H9 (cell line): Measurements from ENCODE around the gene NUP98. TPM values are rescaled to one million over a fixed set of nuclear protein-coding genes. Genes with fewer than 3 reads are reported as not detected.

Experiments used
- DNase-seq: peaks from one replicate; pipeline ENCODE4 v3.0.0-alpha.2; 2017
- H2AFZ ChIP-seq: one replicate; pipeline ENCODE4 v1.6.1; 2013; ENCODE audit warnings: mild to moderate bottlenecking, low read length, control low read depth, moderate library complexity
- H2AK5ac ChIP-seq: 2 replicates; pipeline ENCODE4 v1.6.1; 2013; ENCODE audit warnings: low read length, control low read depth, mixed read lengths; ENCODE audit not compliant: insufficient read length
- H2BK120ac ChIP-seq: one replicate; pipeline ENCODE4 v1.6.1; 2013; ENCODE audit warnings: low read depth, mild to moderate bottlenecking, low read length, control low read depth, inconsistent platforms; ENCODE audit not compliant: poor library complexity, severe bottlenecking
- H2BK12ac ChIP-seq: 2 replicates; pipeline ENCODE4 v1.6.1; 2013; ENCODE audit warnings: low read length, control low read depth, mixed read lengths, low read depth; ENCODE audit not compliant: insufficient read length
- H2BK15ac ChIP-seq: 2 replicates; pipeline ENCODE4 v1.6.1; 2013; ENCODE audit warnings: low read depth, low read length, control low read depth
- H2BK20ac ChIP-seq: one replicate; pipeline ENCODE4 v1.6.1; 2013; ENCODE audit warnings: low read depth, mild to moderate bottlenecking, low read length, control low read depth, inconsistent platforms; ENCODE audit not compliant: poor library complexity, severe bottlenecking
- H2BK5ac ChIP-seq: 2 replicates; pipeline ENCODE4 v1.6.1; 2013; ENCODE audit warnings: low read length, control low read depth, mixed read lengths; ENCODE audit not compliant: insufficient read length
- H3K14ac ChIP-seq: 2 replicates; pipeline ENCODE4 v1.6.1; 2013; ENCODE audit warnings: low read length, control low read depth; ENCODE audit not compliant: insufficient read depth
- H3K18ac ChIP-seq: 2 replicates; pipeline ENCODE4 v1.6.1; 2013; ENCODE audit warnings: low read depth, mild to moderate bottlenecking, mixed read lengths, low read length, control low read depth; ENCODE audit not compliant: insufficient read length
- H3K23ac ChIP-seq: 2 replicates; pipeline ENCODE4 v1.6.1; 2013; ENCODE audit warnings: low read length, control low read depth, mixed read lengths, low read depth; ENCODE audit not compliant: insufficient read length
- H3K23me2 ChIP-seq: 2 replicates; pipeline ENCODE4 v1.6.1; 2013; ENCODE audit warnings: low read depth, mild to moderate bottlenecking, mixed read lengths, low read length, control low read depth; ENCODE audit not compliant: insufficient read length, poor library complexity, severe bottlenecking
- H3K27ac ChIP-seq: 2 replicates; pipeline ENCODE4 v1.5.1; 2013; ENCODE audit warnings: low read length, control low read depth, mixed read lengths, low read depth; ENCODE audit not compliant: insufficient read length
- H3K27me3 ChIP-seq: 2 replicates; pipeline ENCODE4 v1.6.1; 2013; ENCODE audit warnings: low read length, control low read depth, inconsistent platforms; ENCODE audit not compliant: insufficient read depth
- H3K4ac ChIP-seq: 2 replicates; pipeline ENCODE4 v1.6.1; 2013; ENCODE audit warnings: low read depth, mild to moderate bottlenecking, control low read depth, inconsistent platforms, low read length, moderate library complexity
- H3K4me1 ChIP-seq: 2 replicates; pipeline ENCODE4 v1.6.1; 2013; ENCODE audit warnings: low read length, control low read depth, inconsistent platforms; ENCODE audit not compliant: insufficient read depth
- H3K4me2 ChIP-seq: 2 replicates; pipeline ENCODE4 v1.6.1; 2013; ENCODE audit warnings: low read length, control low read depth, mixed read lengths; ENCODE audit not compliant: insufficient read length, insufficient read depth
- H3K56ac ChIP-seq: 2 replicates; pipeline ENCODE4 v1.6.1; 2013; ENCODE audit warnings: low read depth, mild to moderate bottlenecking, mixed read lengths, low read length, control low read depth; ENCODE audit not compliant: insufficient read length
- H3K79me1 ChIP-seq: 2 replicates; pipeline ENCODE4 v1.6.1; 2013; ENCODE audit warnings: low read depth, mild to moderate bottlenecking, moderate library complexity, low read length, control low read depth, inconsistent platforms; ENCODE audit not compliant: insufficient read depth, poor library complexity, severe bottlenecking
- H3K79me2 ChIP-seq: 2 replicates; pipeline ENCODE4 v1.6.1; 2013; ENCODE audit warnings: low read length, control low read depth, inconsistent platforms; ENCODE audit not compliant: insufficient read depth
- H3K9ac ChIP-seq: 2 replicates; pipeline ENCODE4 v1.6.1; 2013; ENCODE audit warnings: low read length, control low read depth, mixed read lengths; ENCODE audit not compliant: insufficient read length; ENCODE audit errors: extremely low read depth
- H3K9me3 ChIP-seq: one replicate; pipeline ENCODE4 v1.6.1; 2013; ENCODE audit warnings: low read depth, low read length, inconsistent platforms; ENCODE audit not compliant: control insufficient read depth
- H3T11ph ChIP-seq: one replicate; pipeline ENCODE4 v1.6.1; 2013; ENCODE audit warnings: mild to moderate bottlenecking, low read length, control low read depth, inconsistent platforms
- H4K20me1 ChIP-seq: one replicate; pipeline ENCODE4 v1.6.1; 2013; ENCODE audit not compliant: control insufficient read depth, insufficient read length, insufficient read depth
- H4K5ac ChIP-seq: 2 replicates; pipeline ENCODE4 v1.6.1; 2013; ENCODE audit warnings: low read depth, mild to moderate bottlenecking, mixed read lengths, low read length, control low read depth; ENCODE audit not compliant: insufficient read length
- H4K8ac ChIP-seq: replicated peaks from 2 replicates; pipeline ENCODE4 v1.6.1; 2013; ENCODE audit warnings: low read length, control low read depth, mixed read lengths, low read depth; ENCODE audit not compliant: insufficient read length
- H4K91ac ChIP-seq: 2 replicates; pipeline ENCODE4 v1.6.1; 2013; ENCODE audit warnings: low read depth, mild to moderate bottlenecking, moderate library complexity, mixed read lengths, low read length, control low read depth; ENCODE audit not compliant: insufficient read length
- H3K27ac Mint-ChIP-seq, 3 experiments: 2 replicates in 2 of 3; 3 replicates in 1 of 3; pipeline ENCODE4 v1.8.0; 2020 to 2021; ENCODE audit warnings: mixed read lengths in 3 of 3, mild to moderate bottlenecking in 1 of 3, moderate library complexity in 1 of 3
- H3K27me3 Mint-ChIP-seq: 2 replicates; pipeline ENCODE4 v1.8.0; 2021; ENCODE audit warnings: low read depth, mild to moderate bottlenecking, moderate library complexity, mixed read lengths
- H3K36me3 Mint-ChIP-seq, 3 experiments: 2 replicates in 2 of 3; 3 replicates in 1 of 3; pipeline ENCODE4 v1.8.0; 2020 to 2021; ENCODE audit warnings: low read depth in 3 of 3, mixed read lengths in 3 of 3; ENCODE audit not compliant: insufficient read depth in 1 of 3
- H3K4me1 Mint-ChIP-seq, 2 experiments: 2 replicates each; pipeline ENCODE4 v1.8.0; 2020; ENCODE audit warnings: mixed read lengths in 2 of 2
- H3K4me3 Mint-ChIP-seq, 2 experiments: 2 replicates in 1 of 2; 3 replicates in 1 of 2; pipeline ENCODE4 v1.8.0; 2020 to 2021; ENCODE audit warnings: mild to moderate bottlenecking in 2 of 2, mixed read lengths in 2 of 2, moderate library complexity in 1 of 2
- H3K9me3 Mint-ChIP-seq, 2 experiments: 2 replicates in 1 of 2; 3 replicates in 1 of 2; pipeline ENCODE4 v1.8.0; 2020; ENCODE audit warnings: mild to moderate bottlenecking in 2 of 2, mixed read lengths in 2 of 2, moderate library complexity in 1 of 2
- WGBS: extraction: QIAGEN DNeasy Blood & Tissue Kit; methylation state at CpG from one replicate; pipeline ENCODE4 v1.1.7; 2013; ENCODE audit warnings: missing lambda C conversion rate, low lambda C conversion rate, mixed read lengths; ENCODE audit not compliant: insufficient read length; ENCODE audit errors: extremely low coverage; 5-methylcytosine and 5-hydroxymethylcytosine counted together
- total RNA-seq: library from RNA; stranded (reverse); gene quantifications from 2 replicates; pipeline ENCODE4 v1.2.1, GENCODE V29; 2021
- TF ChIP-seq, protein P1 (sequence below): fragments of 200-600 bp; sonication (generic); conservative IDR thresholded peaks from 3 replicates; pipeline ENCODE4 v1.8.0; 2021; ENCODE audit warnings: antibody characterized with exemption, mild to moderate bottlenecking

The NUP98 gene
- total RNA-seq, 1 experiment from 2014 or later, result 105 TPM

DNA sequence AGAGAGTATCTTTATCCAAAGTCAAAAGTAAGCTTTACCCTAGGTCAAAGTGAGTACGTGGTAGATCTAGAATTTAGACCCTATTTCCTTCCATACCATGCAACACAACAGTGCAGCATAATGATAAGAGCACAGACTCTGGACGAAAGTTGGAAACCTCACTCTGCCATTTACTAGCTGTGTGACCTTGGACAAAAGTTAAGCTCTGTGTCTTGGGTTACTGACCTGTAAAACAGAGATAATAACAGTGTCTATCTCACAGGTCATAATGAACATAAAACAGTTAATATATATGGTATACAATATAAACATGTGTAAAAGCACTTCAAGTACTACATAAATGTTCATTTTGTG, 112.6 kb downstream of the NUP98 start:
- H3K9ac ChIP-seq, result no peak overlapping the region
- H3K4me3 Mint-ChIP-seq, result no peak overlapping the region
- no peak overlapping the region for H3K27ac Mint-ChIP-seq
- no peaks in the 10 kb centered on the region for H3K79me2 ChIP-seq
- no peaks in the 10 kb centered on the region for H3K4me1 ChIP-seq
- H2BK12ac ChIP-seq, result no peak overlapping the region
- H3T11ph ChIP-seq, result no peak overlapping the region
- peaks cover 45 to 89% (median 77%) of the 10 kb centered on the region in 3 experiments for H3K36me3 Mint-ChIP-seq
- H2AFZ ChIP-seq, result no peak overlapping the region
- no peak overlapping the region for H4K8ac ChIP-seq
- no peaks in the 10 kb centered on the region for H4K20me1 ChIP-seq
- no peaks in the 10 kb centered on the region for H3K9me3 Mint-ChIP-seq
- no peaks in the 10 kb centered on the region for H3K27me3 Mint-ChIP-seq
- no peak overlapping the region for H2BK20ac ChIP-seq
- no peak overlapping the region for H3K4me2 ChIP-seq
- H3K23ac ChIP-seq, result no peak overlapping the region
- TF ChIP-seq, protein P1, sequence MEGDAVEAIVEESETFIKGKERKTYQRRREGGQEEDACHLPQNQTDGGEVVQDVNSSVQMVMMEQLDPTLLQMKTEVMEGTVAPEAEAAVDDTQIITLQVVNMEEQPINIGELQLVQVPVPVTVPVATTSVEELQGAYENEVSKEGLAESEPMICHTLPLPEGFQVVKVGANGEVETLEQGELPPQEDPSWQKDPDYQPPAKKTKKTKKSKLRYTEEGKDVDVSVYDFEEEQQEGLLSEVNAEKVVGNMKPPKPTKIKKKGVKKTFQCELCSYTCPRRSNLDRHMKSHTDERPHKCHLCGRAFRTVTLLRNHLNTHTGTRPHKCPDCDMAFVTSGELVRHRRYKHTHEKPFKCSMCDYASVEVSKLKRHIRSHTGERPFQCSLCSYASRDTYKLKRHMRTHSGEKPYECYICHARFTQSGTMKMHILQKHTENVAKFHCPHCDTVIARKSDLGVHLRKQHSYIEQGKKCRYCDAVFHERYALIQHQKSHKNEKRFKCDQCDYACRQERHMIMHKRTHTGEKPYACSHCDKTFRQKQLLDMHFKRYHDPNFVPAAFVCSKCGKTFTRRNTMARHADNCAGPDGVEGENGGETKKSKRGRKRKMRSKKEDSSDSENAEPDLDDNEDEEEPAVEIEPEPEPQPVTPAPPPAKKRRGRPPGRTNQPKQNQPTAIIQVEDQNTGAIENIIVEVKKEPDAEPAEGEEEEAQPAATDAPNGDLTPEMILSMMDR, result no peak
- no peak overlapping the region for H2BK15ac ChIP-seq
- H3K27me3 ChIP-seq, result no peaks in the 10 kb centered on the region
- no peak overlapping the region for H4K91ac ChIP-seq
- H3K23me2 ChIP-seq, result no peaks in the 10 kb centered on the region
- no peaks in the 10 kb centered on the region for H3K4me1 Mint-ChIP-seq
- no peak overlapping the region for H4K5ac ChIP-seq
- H3K18ac ChIP-seq, result no peak overlapping the region
- no peak overlapping the region for H3K14ac ChIP-seq
- H3K4ac ChIP-seq, result no peak overlapping the region
- no CpG with 5 or more reads among the region's 2 CpGs for WGBS
- no peak overlapping the region for H2BK5ac ChIP-seq
- DNase-seq, result no peak
- no peaks in the 10 kb centered on the region for H3K9me3 ChIP-seq
- H3K56ac ChIP-seq, result no peak overlapping the region
- no peaks in the 10 kb centered on the region for H3K79me1 ChIP-seq
- no peak overlapping the region for H2BK120ac ChIP-seq
- H3K27ac ChIP-seq, result no peak overlapping the region
- H2AK5ac ChIP-seq, result no peak overlapping the region
